Daoy (cell line): ENCODE results near the gene SLC26A4. TPM values are rescaled to one million over a fixed set of nuclear protein-coding genes. Genes with fewer than 3 reads are reported as not detected.
A peak's percentile ranks its signal among the peaks of the same experiment; 100 is the strongest.

Source experiments
- DNase-seq: peaks from one replicate; pipeline ENCODE4 v3.0.0-alpha.2; 2015; ENCODE audit warnings: low read depth
- total RNA-seq: library from RNA; depleted of rRNA; stranded (reverse); fragments of >200 nt; shearing (Covaris generic); gene quantifications from 2 replicates; pipeline ENCODE4 v1.2.3, GENCODE V29; 2014

Gene SLC26A4
- total RNA-seq, 1 experiment from 2014 or later = 1.4 TPM

DNA sequence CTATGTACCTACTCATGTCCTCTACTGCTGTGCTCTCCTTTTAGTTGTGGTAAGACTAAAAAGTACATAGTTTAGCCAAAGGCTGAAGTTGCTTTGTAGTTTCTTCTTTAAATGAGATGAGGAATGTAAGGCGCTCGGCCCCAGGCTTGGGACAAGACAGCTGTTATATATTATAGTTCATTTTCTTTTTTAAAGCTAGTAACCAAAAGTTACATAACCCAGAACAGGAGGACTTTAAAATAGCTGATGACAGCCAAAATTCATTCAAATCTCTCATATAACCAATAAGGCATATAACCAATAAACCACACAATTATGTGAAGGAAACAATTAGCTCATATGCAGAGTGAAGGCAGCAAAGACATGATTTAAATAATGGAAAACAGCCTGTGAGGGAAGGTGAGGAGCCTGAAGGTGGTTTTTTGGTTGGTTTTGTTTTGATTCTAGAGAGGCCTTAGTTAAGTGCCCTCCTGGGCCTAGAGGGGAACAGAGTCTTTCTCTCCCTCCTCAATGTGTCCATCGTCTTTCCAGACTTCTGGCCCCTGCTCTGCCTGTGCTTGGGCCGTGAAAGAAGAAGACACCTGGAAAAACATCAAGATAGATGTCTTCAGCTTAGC, 35.8 kb downstream of the SLC26A4 start:
- no peak for DNase-seq

DNA sequence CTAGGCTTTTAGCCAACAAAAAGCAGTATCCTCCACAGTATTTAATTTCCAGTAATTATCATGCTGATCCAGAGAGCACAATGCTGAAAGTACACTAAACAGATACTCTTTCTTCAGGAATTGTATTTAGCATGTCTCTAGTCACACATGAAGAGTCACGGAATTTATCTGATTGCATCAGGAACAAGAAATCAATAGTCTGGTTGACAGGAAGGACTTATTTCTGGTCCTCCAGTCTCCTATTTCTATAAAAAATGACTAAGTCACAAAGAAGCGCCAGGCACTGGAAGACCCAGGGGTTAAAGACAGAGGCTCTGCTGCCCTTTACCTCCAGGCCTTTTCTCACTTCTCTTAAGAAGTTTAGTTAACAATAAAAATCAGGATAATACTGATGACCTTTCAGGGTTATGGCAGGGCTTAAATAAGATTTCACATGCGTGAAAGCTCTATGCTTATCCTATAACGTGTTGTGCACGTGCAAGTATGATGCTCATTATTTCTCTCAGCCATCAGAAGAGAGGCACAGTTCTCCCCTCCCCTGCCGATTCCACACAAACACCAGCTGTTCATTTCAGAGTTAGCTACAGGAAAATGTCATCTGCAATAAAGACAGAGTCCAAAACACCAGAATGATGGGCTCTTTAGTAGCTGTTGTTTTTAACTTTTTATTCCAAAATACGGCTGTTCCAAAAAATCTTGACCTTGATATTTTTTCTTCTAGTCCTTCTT, 36.9 kb downstream of the SLC26A4 start:
- DNase-seq = no peak

DNA sequence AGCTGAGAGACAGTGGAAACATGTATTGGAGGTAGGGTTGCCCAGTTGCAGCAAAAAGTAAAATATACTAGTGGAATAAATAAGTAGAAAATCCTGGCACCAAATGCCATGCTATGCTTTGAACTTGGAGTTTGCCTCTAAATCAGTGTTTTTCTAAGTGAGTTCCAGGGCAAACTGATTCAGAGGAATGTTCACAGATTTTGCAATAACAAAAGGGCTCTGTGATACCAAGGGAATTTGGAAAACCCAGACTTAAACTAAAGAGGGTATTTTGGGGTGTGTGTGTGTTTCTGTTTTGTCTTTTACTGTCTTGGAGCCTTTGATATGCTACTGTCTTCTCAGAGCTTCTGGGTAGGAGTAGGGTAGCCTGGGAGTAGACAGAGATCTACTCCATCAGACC, 39.9 kb downstream of the SLC26A4 start:
- DNase-seq = no peak

DNA sequence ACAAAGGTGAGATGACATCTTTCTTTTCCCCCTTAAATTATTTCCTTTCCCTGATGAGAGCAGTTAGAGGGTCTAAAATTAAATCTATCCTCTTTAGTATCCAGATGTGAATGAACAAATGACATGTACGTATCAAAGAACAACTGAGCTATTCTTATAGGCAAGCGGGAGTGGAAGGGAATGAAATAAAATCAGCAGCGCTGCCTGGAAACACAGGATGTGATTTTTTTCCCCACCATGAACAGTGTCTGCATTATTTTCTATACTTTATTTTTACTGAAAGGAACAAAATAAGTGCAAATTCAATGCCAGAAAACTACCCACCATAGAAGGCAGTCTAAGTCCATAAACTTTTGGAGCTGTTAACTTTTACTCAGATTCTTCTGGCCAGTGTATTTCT, 40.6 kb downstream of the SLC26A4 start:
- DNase-seq = no peak

DNA sequence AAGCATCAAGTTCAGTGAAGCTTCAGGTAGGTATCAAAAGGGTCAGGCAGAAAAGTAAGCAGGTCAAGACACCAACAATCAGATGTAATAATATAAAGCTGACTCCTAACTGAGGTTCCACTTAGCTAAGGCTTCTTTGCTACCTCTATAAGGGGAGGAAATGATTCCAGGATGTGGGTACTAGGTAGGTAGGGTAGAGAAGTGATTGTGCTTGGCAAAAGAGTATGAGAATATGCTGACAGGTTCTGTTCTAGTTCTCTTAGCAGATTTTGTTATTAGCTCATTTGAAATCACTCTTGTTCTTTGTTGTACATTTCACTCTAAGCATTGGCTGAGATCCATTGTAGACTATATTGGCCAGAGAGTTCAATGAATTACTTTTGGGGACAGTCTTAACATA, 42.6 kb downstream of the SLC26A4 start:
- DNase-seq = no peak

DNA sequence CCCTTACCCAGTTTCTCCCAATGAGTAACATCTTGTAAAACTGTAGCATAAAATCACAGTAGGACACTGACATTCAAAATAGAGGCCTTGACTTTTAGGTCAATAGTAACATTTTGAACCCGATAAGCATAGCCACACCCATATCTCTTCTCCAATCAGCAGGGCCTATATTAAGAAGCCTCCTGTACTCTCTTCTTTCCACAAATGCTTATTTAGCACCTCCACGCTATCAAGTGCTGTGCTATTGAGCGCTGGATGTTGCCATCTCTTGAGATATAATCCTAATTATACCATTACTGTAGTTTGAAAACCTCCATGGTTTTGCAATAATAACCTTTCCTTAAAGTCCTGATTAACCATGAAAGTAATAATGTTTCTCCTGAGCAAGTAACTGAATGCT, 43.2 kb downstream of the SLC26A4 start:
- no peak for DNase-seq

DNA sequence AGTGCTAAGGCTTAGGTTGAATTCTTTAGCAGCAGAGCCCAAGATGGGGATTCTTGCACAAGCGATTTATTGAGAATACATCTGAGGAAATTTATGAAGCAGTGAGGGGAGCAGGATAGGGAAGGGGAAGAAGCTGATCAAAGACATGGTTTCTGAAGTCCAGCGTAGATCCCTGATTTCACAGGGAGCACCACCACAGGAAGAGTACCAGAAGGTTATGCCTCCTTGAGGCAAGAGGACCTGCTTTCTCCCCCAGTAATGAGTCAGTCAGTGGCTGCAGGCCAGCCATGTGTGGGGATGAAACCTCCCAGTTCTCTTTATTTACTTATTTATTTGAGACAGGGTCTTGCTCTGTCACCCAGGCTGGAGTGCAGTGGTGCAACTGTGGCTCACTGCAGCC, 48.3 kb downstream of the SLC26A4 start:
- DNase-seq = no peak

DNA sequence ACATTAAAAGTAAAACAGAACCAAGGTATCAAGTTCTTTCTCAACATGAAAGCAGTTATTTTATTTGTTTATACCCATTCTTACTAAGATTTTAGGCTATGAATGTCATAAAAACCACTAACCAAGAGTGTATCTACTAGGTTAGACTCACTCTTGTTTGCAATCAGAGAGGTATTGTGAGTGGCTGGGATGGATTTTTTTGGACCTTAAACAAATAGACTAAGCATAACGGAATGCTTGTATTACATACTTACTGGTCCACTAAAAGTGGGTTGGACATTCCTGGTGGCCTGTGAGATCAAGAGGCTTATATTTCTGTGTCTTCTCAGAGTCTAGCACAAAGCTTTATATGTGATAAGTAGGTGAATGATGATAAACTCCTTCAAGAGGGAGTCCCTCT, 50.7 kb downstream of the SLC26A4 start:
- no peak for DNase-seq

DNA sequence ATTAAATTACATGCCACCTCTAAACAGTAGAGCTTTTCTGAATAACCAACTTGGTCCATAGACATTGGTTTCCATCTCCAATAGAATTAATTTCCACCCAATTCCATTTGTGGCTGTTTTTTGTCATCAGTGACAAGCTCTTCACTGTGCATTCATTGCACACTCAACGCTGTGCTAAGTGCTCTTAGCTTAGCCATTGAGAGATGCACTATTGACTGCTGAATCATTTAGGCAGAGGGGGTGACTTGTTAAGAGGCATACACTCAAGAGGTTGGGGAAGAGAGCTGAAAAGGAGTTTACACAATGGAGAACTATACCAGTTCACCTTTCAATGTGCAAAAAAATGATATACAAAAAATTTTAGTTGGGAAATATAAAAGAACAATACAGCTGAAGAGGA, 51.4 kb downstream of the SLC26A4 start:
- no peak for DNase-seq

DNA sequence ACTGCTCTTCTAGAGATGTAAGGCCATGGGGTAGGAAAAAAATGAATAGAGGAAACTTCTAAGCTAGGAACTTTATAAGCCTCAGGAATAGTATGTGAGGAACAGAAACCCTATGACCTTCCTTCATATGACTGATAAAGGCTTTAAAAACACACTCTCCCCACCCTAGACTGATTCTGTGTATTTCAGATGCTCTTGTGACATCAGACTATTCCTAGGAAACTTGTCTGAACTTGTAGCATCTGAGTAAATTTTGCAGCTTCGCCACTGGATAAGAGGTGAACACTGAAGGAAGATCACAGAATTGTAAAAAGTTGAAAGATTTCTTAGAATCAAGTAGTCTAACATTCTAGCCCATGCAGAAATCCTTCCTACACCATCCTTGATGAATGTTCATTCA, 52.3 kb downstream of the SLC26A4 start:
- no peak for DNase-seq

DNA sequence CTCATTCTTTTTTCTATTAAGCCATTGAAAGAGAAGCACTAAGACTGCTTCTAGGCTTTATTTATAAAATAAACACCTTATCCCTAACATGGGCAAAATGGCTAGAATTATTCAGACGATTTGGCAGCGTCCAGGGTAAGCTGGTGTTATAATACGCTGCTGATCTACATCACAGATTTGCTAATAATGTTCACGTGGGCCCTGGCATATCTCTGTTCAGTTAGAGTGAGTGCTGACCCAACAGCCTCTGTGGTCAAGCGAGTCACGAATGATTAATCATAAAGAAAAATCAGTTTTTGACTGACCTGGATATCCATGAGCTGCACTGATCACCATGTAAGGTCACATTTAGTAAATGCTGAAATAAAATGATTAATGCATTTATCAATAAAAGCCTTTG, 54.9 kb downstream of the SLC26A4 start:
- peak; percentile 49 for DNase-seq

DNA sequence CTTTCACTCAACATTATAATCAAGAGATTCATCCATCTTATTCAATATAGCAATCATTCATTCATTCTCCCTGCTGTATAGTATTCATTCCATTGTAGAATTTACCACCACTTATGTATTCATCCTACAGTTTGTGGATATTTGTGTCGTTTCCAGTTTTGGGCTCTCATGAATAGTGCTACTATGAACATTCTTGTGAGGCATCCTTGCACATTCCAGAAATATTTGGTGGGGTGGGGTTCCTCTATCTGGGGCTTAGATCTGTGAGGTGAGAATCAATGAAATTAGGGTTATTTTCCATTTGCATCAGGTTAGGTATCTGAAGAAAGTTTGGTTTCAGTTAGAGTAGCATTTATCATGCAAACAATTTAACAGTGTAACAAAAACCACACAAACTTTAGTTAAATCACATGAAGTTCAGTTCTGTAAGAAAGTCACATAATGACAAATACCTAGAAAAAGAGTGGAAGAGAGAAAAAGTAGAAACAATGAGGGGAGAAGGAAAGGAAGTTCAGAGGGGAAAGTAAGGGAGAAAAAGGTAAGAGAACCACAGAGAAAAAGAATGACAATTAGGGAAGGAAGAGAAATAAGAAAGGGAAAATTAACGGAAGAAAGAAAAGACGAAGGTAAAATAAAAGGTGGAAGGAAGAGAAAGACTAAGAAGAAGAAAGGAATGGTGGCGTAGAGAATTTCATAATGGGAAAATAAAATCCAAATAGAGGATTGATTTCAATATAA, 58.0 kb downstream of the SLC26A4 start:
- no peak for DNase-seq

DNA sequence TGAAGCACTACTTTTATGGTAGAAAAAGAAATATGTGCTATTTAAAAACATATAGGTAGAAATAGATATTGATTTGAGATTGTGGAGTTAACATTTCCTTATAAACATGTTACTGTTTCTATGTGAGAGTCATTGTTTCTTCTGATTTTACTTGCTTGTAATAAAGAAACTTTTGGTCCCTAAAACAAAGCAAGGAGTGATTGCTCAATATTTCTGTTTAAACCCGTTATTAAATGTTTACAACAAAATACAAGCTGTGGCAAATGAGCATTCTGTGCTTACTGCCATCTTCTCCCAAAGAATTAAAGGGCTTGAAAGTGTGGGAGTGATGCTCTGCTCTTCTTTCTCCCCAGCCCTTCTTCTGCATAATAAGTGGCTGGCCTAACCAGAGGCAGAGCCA, 60.7 kb downstream of the SLC26A4 start:
- DNase-seq = no peak

DNA sequence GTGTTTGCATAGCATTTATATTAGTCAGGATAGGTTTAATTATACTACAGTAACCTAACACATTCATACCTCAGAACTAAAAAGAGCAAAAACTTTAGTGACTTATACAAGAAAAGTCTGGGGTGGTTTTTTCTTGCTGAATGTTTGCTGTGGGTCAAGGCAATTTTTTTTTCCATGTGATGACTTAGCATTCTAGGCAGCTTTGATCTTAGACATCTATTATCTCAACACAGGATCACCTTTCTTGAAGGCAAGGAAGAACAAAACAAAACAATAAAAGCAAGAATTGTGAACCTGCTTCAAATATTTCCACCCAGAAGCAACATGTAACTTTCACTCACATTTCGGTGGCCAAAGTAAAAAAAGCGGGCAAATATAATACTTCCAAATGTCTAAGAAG, 62.6 kb downstream of the SLC26A4 start:
- DNase-seq = no peak

DNA sequence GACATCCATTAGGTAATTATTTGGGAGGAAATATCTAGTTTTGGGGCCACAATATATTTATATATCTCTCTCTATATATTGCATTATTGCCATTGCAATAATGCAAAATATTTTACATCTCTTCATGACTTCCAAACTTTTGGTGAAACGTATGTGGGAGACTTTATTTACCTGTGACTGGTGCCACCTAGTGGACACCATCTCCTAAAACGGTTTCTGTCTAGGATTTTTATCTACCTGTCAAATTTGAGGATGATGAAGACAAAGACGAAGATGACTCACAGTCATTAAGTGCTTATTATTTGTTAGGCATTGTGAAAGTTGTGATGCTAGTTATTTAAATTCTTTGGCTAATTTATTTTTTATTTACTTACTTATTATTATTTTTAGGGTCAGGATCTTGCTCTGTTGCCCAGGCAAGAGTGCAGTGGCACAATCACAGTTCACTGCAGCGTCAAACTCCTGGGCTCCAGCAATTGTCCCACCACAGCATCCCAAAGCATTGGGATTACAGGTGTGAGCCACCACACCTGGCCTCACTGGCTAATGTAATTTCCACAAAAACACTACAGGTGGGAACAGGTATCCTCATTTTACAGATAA, 64.6 kb downstream of the SLC26A4 start:
- DNase-seq = peak; percentile 76

DNA sequence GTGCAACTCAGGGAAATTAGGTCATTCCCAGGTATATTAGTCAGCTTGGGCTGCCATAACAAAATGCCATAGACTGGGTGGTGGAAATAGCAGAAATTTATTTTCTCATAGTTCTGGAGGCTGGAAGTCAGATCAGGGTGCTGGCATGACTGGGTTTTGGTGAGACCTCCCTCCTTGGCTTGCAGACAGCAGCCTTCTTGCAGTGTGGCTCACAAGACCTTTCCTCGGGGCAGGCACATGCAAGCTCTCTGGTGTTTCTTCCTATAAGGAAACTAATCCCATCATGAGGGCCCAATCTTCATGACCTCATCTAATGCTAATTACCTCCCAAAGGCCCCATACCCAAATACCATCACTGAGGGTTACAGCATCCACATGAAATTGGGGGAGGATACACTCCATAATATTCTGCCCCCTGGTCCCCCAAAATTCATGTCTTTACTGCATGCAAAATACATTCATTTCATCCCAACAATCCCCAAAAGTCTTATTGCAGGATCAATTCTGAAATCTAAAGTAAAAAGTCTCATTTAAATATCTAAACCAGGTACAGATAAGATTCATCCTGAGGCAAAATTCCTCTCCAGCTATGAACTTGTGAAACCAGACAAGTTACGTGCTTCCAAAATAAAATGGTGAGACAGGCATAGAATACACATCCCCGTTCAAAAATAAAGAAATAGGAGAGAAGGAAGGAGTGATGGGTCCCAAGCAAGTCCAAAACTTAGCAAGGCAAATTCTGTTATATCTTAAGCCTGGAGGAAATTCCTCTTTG, 65.9 kb downstream of the SLC26A4 start:
- no peak for DNase-seq

DNA sequence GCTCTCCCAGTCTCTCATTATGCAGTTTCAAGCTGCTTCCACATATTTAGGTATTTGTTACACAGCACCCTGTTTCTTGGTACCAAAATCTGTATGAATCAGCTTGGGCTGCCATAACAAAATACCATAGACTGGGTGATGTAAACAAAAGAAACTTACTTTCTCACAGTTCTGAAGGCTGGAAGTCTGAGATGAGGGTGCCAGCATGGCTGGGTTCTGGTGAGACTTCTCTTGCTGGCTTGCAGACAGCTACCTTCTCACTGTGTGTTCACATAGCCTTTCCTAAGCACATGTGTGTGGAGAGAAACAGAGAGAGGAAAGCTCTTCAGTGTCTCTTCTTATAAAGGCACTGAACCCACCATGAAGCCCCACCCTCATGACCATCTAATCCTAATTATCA, 67.6 kb downstream of the SLC26A4 start:
- DNase-seq = no peak

DNA sequence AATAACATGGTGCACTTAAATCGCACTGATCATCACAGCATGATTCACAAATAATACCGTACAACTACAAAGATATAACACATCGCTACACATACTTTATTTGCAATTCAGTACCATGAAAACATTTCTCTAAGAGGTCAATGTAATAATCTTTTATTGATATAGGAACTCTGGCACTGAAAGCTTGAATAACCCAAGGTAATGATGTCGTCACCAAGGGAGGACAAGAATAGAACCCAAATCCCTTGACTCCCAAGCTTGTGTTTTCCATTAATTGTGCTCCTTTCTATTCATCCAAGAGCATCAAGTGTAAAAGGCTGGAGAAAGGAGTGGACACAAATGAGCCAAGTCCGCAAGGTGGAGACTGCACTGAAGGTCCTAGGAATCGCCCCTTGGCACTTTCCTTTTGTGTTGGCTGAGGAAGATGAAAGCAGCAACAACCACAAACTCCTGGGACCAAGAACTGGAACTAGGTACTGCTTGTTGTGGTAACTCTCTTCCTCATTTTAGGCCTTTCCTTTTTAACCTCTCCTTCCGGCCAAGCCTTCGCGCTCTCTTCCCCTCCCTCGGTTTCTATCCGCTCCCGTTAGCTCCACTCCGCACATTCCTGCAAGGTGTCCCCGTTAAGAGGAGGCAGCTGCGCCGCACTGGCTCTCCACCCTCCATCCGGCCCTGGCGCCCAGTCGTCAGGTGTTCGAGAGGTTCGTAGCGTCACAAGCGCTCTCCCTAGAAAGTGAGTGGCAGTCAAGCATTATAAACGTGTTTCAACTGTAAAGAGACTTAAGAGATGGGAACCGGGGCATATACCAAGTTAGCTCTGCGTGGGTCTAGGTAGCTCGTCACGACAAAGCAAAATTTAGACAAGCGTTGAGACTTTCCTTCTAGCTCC, 82.3 kb downstream of the SLC26A4 start:
- peak; percentile 83 for DNase-seq

DNA sequence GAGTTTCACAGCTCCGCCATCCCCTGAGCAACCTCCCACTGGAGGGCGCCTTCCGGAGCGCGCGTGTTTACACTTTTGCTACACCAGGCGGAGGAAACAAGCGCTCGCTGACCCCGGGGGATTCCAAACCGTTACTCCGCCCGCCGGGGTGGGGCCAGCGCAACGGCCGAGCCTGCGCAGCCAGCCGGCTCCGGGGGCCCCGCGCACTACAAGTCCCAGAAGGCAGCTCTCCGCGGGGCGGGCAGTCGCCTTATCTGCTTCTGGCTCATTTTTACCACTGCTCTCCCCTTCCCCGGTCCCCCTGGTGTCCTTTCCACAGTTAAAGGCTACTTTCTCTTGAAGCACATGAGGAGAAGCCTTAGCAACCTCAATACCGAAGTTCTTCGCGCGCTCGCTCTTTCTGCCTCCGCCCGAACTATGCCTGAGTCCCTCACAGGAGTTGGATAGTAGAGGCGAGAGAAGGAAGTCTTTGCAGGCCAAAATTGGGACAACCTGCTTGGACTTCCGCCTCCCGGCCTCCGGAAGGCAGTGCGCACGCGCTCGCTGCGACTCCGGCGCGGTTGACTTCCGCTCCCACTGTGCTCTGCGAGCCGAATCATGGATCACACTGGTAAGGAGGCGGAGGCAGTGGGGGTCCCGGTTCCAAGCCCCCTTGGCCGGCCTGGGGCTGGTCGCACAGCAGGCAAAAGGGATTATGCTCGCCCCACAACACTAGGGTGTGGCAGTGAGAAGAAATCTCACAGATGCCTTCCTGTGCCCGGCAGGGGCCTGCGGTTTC, 83.1 kb downstream of the SLC26A4 start, which contains the start of gene CBLL1:
TSS of gene CBLL1 (plus strand) at position 576 of the 778 bp plus-strand sequence. CDS start at position 598, 22 bp downstream.
- peak; percentile 99 for DNase-seq

DNA sequence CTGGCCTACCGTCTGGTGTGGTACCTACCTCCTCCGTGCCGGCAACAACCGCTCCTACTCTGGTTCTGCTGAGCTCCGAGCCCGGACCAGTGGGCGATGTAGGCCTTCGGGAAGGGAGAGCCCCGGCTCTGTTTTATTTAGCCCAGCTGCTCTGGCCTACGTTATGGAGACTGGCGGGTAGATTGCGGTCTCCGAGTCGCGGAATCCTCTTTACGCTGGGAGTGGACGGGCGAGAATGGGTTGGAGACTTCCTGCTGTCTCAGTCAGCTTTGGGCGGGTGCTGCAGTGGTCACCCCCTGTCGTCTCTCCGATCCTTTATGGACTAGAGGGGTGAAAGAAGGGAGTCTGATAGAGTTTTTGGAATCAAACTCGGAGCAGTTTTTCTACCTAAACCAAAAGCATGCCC, 83.7 kb downstream of the SLC26A4 start:
- no peak for DNase-seq
